Superior temporal gyrus (tissue), 1 donor: ENCODE measurements around the gene KRTAP12-1.
"Not testable (repeated sequence)": the region's sequence is repeated elsewhere in the genome, so short reads cannot be mapped to it uniquely, and the experiment has no call there.

Experiments used
- DNase-seq: peaks from one replicate; pipeline ENCODE4 v3.0.0-alpha.2; 2016; ENCODE audit errors: extremely low spot score

The KRTAP12-1 gene

DNA sequence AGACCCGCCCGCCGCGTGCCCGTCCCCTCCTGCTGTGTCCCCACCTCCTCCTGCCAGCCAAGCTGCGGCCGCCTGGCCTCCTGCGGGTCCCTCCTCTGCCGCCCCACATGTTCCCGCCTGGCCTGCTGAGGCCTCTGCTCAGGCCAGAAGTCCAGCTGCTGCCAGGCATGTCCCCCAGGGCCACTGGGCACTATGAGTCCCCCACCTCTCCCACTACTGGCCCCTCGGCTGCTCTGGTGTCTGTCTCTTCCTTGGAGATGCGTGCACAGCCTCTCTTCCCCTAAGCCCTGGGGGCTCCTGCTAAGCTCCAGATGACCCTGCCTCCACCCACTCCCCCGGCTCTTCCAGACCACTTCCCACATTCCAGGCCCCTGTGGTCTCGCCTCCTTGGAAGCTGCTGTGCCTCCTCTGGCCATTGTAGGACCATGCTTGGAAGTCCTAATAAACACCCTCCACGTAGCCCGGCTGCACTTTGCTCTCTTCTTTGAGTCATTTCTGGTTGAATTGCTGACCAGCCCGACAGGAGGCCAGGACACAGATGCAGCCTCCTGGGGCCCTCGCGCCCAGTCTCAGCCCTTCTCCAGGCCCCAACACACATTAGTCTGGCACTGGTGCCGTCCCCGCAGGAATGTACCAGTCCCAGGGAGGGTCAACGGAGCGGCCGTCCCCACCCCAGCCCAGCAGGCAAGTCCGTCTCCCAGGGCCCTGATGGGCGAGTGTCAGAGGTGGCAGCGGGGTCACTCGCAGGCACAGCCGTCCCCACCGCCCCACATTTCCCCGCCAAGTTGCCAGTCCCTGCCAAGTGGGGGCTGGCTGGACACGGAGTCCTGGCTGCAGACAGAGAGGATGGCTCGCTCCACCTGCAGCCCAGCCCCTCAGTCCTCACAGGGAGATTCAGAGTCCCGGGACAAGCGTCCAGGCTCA lies 16.1 kb upstream of the KRTAP12-1 start:
- no peak for DNase-seq

DNA sequence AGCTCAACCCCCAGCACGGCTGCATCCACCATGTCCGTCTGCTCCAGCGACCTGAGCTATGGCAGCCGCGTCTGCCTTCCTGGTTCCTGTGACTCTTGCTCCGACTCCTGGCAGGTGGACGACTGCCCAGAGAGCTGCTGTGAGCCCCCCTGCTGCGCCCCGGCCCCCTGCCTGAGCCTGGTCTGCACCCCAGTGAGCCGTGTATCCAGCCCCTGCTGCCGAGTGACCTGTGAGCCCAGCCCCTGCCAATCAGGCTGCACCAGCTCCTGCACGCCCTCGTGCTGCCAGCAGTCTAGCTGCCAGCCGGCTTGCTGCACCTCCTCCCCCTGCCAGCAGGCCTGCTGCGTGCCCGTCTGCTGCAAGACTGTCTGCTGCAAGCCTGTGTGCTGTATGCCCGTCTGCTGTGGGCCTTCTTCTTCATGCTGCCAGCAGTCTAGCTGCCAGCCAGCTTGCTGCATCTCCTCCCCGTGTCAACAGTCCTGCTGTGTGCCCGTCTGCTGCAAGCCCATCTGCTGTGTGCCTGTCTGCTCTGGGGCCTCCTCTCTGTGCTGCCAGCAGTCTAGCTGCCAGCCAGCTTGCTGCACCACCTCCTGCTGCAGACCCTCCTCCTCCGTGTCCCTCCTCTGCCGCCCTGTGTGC lies 15.3 kb upstream of the KRTAP12-1 start, which contains the start of gene KRTAP10-12:
TSS of gene KRTAP10-12 (plus strand) at position 1 of the 639 bp plus-strand sequence. CDS start at position 31, 30 bp downstream.
- not testable (repeated sequence) for DNase-seq

DNA sequence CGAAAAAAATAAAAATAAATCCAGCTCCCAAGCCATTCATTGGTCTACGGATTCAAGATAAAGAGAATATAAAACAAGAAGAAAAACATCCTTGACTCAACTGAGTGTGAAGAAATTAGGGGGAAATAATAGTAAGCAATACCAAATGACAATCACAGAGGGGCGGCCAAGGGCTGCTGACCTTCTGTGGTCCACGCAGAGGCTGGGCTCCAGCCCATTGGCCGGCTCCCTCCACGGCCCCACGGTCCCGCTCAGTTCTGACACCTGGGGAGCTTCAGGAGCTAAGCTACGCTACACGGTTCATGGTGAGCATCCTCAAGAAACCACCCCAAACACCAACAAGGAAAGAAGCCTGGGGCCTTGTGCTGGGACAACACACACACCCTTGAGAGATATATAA lies 14.6 kb upstream of the KRTAP12-1 start:
- DNase-seq: no peak

DNA sequence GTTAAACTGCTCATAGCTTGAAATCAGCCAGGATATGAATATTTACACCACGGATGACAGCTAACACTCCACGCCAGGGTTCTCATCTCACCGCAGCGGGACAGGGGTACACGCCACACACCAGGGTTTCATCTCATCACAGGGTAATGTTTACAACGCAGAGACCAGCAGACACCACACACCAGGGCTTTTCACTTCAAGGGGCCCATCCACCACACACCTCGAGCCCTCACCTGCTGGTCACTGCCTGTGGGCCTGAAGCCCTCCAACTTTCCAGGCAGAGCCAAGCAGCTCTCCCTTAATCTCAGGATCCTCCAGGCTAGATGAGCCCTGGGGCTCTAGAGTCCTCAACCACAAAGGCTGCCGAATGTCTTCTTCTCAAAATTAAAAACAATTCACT lies 13.7 kb upstream of the KRTAP12-1 start:
- DNase-seq: no peak

DNA sequence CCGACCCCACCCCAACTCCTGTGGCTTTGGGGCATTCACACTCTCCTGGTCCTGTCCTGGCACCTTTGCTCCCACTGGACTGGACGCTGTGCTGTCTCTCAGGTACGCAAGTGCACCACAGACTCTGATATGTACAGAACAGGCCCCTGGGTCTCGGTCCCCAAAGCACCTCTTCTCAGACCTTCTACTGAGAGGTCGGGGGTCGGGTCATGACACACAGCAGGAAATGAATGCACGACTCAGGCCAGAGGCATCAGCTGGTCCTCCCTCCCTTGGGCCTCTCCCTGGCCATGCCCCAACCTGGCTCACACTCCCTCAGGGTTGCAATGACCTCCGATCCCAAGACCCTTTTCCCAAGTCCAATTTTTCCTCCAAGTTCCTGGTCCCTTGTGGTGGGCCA lies 13.2 kb upstream of the KRTAP12-1 start:
- DNase-seq: no peak

DNA sequence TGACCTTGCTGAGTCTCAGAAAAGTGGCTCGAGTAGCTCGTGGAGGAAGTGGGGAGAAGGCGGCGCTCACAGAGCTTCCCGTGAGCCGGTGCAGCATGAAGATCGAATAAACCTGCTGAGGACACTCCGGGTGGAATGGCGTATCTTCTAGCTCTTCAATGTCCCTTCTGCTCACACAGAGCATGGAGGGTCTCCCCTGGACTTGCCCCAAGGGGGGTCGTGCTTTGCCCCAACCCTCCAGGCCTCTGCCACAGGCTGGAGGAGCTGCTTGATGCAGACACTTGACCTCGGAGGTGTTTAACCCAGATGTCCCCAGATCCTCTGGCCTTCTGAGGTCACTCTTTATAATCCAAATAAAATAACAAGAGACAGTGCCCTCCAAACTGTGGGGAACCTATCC lies 12.8 kb upstream of the KRTAP12-1 start:
- no peak for DNase-seq

DNA sequence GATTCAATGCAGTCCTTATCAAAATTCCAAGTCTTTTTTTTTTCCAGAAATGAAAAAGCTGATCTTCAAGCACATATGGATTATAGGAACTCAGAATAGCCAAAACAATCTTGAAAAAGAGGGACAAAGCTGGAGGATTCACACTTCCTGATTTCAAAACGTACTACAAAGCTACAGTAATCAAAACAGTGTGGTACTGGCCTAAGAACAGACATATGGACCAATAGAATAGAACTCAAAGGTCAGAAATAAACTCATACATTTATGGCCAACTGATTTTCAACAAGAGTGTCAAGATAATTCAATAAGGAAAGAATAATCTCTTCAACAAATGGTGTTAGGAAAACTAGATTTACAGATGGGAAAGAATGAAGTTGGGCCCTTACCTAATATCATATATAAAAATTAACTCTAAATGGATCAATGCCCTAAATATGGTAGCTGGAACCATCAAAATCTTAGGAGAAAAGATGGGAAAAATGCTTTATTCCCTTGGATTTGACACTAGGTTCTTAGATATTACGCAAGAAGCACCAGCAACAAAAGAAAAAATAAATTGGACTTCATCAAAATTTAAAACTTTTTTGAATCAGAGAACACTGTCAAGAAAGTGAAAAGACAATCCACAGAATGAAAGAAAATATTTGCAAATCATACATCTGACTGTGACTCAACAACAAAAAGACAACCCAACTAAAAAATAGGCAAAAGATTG lies 11.0 kb upstream of the KRTAP12-1 start:
- no peak for DNase-seq

DNA sequence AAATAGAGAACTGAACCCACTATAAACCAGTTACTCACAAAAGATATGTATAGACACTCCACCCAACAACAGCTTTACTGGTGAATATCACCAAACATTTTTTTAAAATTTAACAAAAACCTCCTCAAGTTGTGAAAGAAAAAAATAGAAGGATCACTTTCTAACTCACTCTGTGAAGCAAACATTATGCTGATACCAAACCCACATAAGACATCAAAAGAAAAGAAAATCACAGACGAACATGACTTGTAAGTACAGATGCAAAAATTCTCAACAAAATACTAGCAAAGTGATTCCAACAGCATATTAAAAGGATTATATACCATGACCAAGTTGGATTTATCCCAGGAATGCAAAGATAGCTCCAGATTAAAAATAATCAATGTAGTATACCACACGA lies 9.7 kb upstream of the KRTAP12-1 start:
- no peak for DNase-seq

DNA sequence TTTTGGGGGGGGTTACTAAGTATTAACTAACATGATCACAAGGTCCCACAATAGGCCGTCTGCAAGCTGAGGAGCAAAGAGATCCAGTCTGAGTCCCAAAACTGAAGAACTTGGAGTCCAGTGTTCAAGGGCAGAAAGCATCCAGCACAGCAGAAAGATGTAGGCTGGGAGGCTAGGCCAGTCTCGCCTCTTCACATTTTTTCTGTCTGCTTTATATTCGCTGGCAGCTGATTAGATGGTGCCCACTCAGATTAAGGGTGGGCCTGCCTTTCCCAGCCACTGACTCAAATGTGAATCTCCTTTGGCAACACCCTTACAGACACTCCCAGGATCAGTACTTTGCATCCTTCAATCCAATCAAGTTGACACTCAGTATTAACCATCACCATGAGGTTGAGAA lies 7.8 kb upstream of the KRTAP12-1 start:
- DNase-seq: not testable (repeated sequence)

DNA sequence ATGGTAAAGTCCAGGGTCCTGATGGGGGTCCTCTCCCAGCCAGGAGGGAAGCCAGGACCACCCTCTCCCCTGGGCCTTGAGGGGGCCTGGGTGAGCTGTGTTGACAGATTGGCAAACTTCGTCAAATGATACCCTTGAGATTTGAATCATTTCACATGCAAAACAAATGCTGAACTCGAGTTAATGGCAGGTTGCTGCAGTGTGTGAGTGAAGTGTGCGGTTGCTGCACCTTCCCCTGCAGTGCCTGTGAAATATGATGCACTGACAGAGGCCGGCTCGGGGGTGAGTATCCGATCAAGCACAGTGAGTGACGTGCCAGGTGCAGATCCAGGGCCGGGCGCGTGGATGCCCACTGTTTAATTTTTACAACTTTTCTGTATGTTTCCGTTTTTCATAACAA lies 5.7 kb upstream of the KRTAP12-1 start:
- no peak for DNase-seq

DNA sequence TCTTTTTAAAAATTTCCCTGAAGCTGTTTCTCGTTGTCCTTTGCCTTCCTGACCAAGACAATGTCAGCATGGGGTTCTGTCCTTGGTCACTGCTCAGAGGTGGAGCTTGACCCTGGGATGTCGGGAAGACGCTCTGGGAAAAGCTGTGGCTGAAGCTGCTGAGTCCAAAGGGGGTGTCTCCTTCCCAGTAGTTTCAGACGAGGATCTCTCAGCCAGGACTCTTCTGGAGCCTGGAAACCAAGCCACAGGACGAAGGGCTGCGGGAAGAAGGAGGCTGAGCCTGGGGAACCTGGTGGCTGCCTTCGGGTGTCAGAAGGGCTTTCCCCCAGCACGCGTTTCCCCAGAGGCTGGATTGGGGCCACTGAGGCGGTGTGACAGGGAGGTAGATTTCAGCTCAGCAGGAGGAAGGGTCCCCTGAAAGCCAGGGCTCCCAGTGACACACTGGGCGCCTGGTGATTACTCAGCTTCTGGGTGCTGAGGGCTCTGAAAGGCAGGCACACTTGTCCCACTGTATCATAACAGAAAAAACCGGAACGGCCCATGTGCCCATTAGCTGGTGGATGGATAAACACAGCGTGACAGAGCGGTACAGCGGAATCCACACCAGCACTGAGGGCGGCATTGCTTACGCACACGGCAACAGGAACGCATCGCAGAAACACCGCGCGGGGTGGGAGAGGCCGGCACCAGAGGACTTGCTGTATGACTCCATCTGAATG lies 5.0 kb upstream of the KRTAP12-1 start:
- no peak for DNase-seq

DNA sequence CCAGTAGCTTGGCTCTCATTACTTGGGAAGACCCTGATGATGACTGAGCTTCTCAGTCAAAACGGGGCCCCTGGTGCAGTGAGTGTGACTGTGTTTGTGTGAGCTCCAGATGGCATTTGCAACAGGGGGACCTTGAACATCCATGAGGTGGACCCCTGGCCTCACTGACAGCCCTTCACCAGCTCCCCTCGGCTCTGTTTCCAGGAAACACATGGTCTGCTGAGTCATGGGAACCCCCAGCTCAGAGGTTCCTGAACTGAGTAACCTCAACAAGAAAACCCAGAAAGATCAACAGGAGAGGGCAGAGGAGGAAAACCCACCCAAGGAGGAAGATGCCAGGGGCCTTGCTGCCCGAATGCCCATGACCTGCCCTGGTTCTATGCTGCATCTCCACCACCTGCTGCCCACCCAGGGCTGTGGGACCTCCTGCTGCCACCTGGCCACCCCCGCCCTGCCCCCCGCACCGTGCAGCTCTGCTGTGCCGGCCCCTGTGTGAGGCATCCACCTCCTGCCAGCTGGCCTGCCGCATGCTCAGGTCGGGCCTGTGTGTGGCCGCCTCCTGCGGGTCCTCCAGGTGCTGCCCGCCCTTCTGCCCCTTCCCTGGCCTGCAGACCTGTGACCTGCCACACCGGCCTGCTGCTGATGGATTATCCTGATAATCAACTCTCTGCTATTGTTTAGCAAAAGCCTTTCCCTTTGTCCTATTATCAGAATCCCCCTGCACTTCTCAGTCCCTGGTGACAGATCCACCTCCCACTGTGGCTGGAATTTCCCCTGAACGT lies 4.2 kb upstream of the KRTAP12-1 start:
- no peak for DNase-seq

DNA sequence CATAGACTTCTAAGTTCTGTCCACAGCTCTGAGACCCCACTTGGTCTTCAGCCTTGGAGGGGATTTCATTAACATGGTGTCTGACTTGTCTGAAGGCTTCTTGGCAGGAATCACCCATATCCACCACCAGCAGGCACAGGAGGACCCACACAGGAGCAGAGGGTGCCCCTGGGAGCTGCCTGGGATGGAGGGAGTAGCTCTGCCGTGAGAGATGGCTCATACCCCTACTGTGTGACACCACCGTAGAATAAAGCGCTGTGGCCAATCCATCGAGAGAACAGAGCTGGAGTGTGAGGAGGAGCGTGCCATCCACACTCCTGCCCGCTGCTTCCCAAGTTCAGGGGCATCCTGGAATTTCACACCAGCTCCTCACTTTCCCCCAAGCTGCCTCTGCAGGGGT lies 3.1 kb upstream of the KRTAP12-1 start:
- not testable (repeated sequence) for DNase-seq

DNA sequence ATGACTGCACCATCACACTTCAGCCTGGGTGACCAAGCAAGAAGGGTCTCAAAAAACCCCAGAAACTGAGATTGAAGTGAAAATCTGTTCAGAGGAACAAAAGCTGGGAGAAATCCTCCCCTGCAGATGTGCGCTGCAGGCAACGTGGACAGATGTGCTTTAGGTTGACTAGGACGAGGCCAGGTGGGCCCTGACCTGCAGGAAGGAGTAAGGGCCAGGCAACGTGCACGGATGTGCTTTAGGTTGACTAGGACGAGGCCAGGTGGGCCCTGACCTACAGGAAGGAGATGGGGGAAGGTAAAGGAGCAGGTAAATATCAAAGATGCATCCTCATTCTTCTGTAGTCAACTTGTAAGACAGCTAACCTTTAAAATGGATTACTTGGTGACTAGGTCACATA lies 2.5 kb upstream of the KRTAP12-1 start:
- DNase-seq: no peak

DNA sequence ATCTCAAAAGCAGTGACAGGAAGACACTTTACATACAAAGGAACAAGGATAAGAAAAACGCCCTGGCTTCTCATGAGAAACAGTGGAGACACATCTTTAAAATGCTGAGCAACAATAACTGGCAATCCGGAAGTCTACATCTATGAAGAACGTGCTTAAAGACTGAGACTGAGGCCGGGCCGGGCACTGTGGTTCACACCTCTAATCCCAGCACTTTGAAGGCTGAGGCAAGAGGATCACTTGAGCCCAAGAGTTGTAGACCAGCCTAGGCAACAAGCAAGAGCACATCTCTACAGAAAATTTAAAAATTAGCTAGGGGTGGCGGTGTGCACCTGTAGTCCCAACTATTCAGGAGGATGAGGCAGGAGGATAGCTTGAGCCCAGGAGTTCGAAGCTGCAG lies 2.1 kb upstream of the KRTAP12-1 start:
- DNase-seq: no peak

DNA sequence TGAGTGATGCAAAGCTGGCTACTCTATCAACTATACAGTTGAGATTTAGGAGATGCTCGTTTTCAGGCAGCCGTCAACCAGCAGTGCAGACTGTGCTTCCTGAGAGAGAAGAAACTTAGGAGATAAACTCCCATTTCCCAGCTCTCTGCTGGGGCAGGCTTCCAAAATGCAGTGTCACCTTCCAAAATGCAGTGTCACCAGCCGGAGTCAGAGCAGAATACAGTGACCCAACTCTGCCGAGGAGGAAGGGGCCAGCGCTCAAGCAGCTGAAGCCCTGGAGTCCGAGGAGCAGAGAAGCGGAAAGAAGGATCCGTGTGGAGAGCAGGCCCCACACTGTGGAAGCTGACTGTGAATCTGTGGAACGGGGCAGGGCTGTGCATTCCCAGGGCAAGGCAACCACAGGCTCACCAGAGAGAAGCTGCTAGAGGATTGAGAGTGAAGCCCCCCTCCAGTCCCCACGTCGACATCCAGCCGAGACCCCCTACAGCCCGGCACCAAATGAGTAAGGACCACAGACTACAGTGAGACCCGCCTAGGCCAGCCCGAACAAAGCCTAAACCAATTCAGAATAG lies 703 bp upstream of the KRTAP12-1 start:
- no peak for DNase-seq

DNA sequence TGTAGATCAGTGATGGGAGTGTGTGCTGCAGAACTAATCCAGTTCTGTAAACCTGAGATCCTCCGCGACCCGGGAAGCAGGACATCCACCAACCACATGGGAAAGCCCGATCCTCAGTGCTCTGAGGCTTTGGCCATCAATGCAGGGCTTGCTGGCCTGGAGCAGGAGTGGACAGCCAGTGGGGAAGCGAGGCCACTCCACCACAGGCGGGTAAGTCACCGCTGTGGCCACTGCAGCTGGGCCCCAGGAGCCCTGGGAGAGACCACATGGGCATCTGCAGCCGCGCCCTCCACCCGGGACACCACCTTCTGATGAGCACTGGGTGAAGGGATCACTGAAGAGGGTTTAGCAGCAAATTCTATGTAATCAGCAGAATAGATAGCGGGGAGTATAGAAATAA lies 811 bp downstream of the KRTAP12-1 start:
- no peak for DNase-seq

DNA sequence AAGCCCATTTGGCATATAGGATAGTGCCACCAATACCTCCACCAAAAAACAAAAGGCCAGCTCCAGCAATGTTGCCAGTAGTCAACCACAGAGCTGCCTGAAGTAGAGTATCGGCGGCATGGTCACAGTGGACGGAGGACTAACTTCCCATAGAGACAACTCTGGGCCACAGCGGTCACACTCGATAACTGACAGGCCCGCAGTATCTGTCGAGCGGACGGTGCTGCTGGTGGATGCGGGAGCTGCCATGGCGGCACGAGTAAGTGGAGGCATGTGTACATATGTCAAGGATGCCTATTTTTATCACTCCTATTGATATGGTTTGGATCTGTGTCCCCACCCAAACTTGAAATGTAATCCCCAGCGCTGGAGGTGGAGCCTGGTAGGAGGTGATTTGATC lies 4.1 kb downstream of the KRTAP12-1 start:
- DNase-seq: no peak

DNA sequence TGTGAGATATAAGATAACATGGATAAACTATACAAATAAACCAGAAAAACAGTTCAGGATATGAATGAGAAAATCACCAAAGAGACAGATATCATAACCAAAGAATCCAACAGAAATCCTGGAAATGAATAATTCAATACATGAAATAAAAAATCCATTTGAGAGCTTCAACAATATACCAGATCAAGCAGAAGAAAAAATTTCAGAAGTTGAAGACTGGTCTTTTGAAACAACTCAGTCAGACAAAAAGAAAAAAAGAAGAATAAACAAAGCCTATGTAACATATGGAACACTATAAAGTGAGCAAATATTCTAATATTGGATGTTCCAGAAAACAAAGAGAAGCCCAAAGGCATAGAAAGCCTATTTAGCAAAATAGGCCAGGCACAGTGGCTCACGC lies 10.1 kb downstream of the KRTAP12-1 start:
- DNase-seq: no peak

DNA sequence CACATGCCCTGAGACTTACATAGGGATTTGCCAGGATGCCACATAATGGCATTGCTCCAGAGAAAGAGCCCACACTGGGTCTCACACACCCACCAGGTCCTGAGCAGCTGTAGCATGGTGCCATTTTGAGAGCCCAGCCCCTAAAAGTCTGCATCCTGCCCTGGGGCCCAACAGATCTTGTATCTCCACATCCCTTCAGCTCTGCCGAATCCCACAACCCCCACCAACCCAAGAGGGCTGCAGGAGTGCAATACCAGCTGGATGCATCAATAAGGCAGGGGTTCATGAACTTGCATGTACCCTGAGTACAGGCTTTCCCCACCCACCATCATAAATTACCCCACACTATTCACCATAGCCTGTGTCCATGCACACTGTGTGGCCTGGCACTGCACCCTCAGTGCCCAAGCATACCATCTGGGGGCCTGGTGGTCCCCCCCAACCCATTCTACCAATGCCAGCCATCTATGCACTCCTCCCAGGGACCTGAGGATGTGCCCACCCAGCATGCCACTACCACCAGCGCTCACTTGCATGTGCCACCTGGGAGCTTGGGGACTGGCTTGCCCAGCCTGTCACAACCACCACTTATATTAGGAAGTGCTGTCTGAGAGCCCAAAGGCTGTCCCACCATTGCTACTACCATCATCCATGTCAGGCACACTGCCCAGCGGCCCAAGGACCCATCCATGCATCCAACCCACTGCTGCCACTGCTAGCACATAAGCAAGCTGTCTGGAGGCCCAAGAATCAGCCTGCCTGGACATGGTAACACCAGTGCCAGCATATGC lies 11.1 kb downstream of the KRTAP12-1 start:
- no peak for DNase-seq
